GM23338 (cell line): ENCODE data around the gene CD82.

Experiments
- CREB1 ChIP-seq: fragments of 250-450 bp; sonication (Bioruptor Pico); IDR thresholded peaks from 2 replicates; pipeline ENCODE4 v1.5.0; 2020; ENCODE audit warnings: low read depth, mild to moderate bottlenecking, moderate library complexity
- CTCF ChIP-seq, 2 experiments: fragments of 200-600 bp in 1 of 2; sonication (generic) in 1 of 2; conservative IDR thresholded peaks; 2 replicates each; pipeline versions ENCODE4 v1.5.1 to v1.6.1; 2016 to 2017; ENCODE audit warnings: antibody characterized with exemption in 2 of 2, low read depth in 2 of 2, mild to moderate bottlenecking in 2 of 2, moderate library complexity in 1 of 2
- ETS1 ChIP-seq: IDR thresholded peaks from 2 replicates; pipeline ENCODE4 v1.6.1; 2016; ENCODE audit warnings: antibody characterized with exemption
- EZH2 ChIP-seq: fragments of 200-600 bp; sonication (generic); IDR thresholded peaks from one replicate; pipeline ENCODE4 v1.8.0; 2017; ENCODE audit warnings: antibody characterized with exemption, mild to moderate bottlenecking, low read depth; ENCODE audit not compliant: unreplicated experiment
- EZH2phosphoT487 ChIP-seq: fragments of 200-600 bp; sonication (generic); IDR thresholded peaks from one replicate; pipeline ENCODE4 v1.8.1; 2018; ENCODE audit warnings: antibody characterized with exemption; ENCODE audit not compliant: unreplicated experiment
- JUNB ChIP-seq: IDR thresholded peaks from one replicate; pipeline ENCODE4 v1.6.1; 2016; ENCODE audit warnings: antibody characterized with exemption; ENCODE audit not compliant: unreplicated experiment
- POLR2AphosphoS5 ChIP-seq: IDR thresholded peaks from 2 replicates; pipeline ENCODE4 v1.6.1; 2016; ENCODE audit warnings: antibody characterized with exemption, low read depth
- REST ChIP-seq: IDR thresholded peaks from one replicate; pipeline ENCODE4 v1.6.1; 2018; ENCODE audit warnings: antibody characterized with exemption; ENCODE audit not compliant: unreplicated experiment
- STAT1 ChIP-seq: IDR thresholded peaks from one replicate; pipeline ENCODE4 v1.6.1; 2016; ENCODE audit warnings: antibody characterized with exemption; ENCODE audit not compliant: unreplicated experiment
- ZNF114 ChIP-seq: fragments of 250-450 bp; sonication (Bioruptor Pico); IDR thresholded peaks from 2 replicates; pipeline ENCODE4 v1.5.0; 2020; ENCODE audit warnings: mild to moderate bottlenecking, moderate library complexity
- ZNF331 ChIP-seq: fragments of 250-450 bp; sonication (Bioruptor Pico); IDR thresholded peaks from 2 replicates; pipeline ENCODE4 v1.5.0; 2020; ENCODE audit warnings: low read depth, mild to moderate bottlenecking, moderate library complexity

- TF ChIP-seq CTCF (conservative IDR thresholded peaks at IDR 0.05; ENCODE audit: low read depth in 2 of 2) (no peak), EZH2 (no peak), REST (no peak), STAT1 (no peak), JUNB (no peak), POLR2AphosphoS5 (no peak), EZH2phosphoT487 (no peak), ETS1 (no peak), CREB1 (CRISPR knock-in tag) (no peak), ZNF114 (CRISPR knock-in tag) (no peak), ZNF331 (no peak)
Measured at GRCh38 chr11:44608991-44609782, 43.7 kb downstream of the CD82 start.
